Measurements from ENCODE around the gene USP27X. TPM values are rescaled to one million over a fixed set of nuclear protein-coding genes. Genes with fewer than 3 reads are reported as not detected.

The USP27X gene
- total RNA-seq, 1 donor from 2014 or later, result not detected

DNA sequence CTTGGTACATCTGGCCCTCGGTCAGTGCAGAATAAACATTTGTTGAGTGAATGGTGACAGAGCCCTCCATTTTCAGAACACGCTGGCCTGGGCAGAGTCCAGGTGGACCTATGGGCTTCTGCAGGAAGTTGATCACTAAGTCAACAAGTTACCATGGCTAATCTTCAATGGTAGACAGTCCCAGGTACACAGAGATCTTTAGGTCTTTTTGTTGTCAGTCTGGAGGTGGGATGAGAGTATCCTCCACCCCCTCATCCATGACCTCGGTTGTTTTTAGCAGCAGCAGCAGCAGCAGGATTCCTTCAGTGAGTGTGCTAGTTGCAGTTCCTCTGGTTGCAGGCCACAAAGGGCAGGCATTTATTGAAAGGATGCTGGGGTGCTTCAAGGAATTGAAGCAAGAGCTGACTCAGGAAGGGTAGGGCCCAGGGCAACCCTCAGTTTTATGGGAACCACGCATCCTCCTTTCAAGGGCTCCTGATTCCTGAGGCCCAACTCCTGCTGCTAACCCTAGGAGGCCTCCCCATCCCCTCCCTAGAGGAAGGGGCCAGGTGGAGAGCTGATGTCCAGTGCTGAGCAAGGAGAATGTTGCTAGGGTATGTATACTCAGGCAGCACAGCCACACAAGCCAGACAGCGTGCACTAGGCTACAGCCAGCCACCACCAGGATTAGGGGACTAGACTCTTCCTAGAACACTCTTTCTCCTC, 1.7 kb upstream of the USP27X start:
- H3K27ac ChIP-seq, result peak overlapping the region; percentile 83 to 85
- TF ChIP-seq, protein P1, sequence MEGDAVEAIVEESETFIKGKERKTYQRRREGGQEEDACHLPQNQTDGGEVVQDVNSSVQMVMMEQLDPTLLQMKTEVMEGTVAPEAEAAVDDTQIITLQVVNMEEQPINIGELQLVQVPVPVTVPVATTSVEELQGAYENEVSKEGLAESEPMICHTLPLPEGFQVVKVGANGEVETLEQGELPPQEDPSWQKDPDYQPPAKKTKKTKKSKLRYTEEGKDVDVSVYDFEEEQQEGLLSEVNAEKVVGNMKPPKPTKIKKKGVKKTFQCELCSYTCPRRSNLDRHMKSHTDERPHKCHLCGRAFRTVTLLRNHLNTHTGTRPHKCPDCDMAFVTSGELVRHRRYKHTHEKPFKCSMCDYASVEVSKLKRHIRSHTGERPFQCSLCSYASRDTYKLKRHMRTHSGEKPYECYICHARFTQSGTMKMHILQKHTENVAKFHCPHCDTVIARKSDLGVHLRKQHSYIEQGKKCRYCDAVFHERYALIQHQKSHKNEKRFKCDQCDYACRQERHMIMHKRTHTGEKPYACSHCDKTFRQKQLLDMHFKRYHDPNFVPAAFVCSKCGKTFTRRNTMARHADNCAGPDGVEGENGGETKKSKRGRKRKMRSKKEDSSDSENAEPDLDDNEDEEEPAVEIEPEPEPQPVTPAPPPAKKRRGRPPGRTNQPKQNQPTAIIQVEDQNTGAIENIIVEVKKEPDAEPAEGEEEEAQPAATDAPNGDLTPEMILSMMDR (IDR thresholded peaks at IDR 0.05), result no peak
- no peaks in the 10 kb centered on the region for H3K27me3 ChIP-seq
- H3K9me3 ChIP-seq, result no peaks in the 10 kb centered on the region
- H3K4me3 ChIP-seq, result no peak overlapping the region
- no peaks in the 10 kb centered on the region for H3K4me1 ChIP-seq
- H3K36me3 ChIP-seq, result no peaks in the 10 kb centered on the region
- intact Hi-C loops (cut with DNase I), result no loop called here
- DNase-seq (ENCODE audit: low spot score in 2 of 2), result no peak

DNA sequence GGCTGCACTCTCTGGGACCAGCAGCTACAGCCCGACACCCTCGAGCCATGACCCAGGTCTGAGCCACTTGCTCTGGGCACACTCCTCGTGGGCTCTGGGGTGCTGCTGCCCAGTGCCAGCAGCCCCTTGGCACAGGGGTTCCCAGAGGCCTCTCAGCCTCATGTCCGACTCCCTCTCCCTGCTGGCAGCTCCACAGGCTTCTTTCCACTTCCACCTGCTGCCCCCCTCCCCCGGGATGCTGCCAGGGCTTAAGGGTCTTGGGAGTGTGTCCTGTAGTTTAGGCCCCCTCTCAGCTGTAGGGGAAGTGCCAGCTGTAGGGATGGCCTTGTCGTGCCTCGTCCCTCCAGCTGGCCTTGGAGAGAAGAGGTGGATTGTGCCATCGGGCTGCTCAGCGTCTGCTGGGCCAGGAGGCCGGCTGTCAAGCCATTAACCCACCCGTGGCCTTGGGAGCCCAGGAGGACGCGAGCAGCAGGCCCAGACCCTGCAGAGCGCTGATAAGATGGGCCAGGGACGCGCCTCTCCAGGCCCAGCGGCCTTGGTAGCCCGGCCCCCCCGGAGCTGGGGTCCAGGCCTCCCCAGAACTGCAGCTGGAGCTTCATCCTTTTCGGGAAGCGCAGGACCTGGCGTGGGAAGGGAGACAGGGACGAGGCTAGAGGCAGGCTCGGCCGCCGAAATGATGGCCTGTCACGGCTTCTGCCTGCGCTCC, 1.0 kb upstream of the USP27X start:
- no peaks in the 10 kb centered on the region for H3K9me3 ChIP-seq
- H3K4me1 ChIP-seq, result no peaks in the 10 kb centered on the region
- no peak for DNase-seq (ENCODE audit: low spot score in 2 of 2)
- intact Hi-C loops (cut with DNase I), result no loop called here
- peak overlapping the region; percentile 83 to 85 for H3K27ac ChIP-seq
- no peaks in the 10 kb centered on the region for H3K36me3 ChIP-seq
- TF ChIP-seq, protein P1 (IDR thresholded peaks at IDR 0.05), result no peak
- H3K4me3 ChIP-seq, result peak overlapping the region; percentile 46 to 81
- H3K27me3 ChIP-seq, result no peaks in the 10 kb centered on the region

DNA sequence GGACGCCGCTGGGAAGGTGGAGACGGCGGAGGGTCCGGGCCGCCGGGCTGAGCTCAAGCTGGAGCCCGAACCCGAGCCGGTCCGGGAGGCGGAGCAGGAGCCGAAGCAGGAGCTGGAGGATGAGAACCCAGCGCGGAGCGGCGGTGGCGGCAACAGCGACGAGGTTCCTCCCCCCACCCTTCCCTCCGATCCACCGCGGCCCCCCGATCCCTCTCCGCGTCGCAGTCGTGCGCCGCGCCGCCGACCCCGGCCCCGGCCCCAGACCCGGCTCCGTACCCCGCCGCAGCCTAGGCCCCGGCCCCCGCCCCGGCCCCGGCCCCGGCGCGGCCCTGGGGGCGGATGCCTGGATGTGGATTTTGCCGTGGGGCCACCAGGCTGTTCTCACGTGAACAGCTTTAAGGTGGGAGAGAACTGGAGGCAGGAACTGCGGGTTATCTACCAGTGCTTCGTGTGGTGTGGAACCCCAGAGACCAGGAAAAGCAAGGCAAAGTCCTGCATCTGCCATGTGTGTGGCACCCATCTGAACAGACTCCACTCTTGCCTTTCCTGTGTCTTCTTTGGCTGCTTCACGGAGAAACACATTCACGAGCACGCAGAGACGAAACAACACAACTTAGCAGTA, 483 bp downstream of the USP27X start:
- H3K9me3 ChIP-seq, result no peaks in the 10 kb centered on the region
- no peaks in the 10 kb centered on the region for H3K36me3 ChIP-seq
- intact Hi-C loops (cut with DNase I), result loop anchor here (1.0 to 10.0 kb wide), 2 partner anchors 43 to 935 kb away; partner anchors contain the start of genes CLCN5 and SHROOM4
- TF ChIP-seq, protein P1 (IDR thresholded peaks at IDR 0.05), result no peak
- peak overlapping the region; percentile 46 to 81 for H3K4me3 ChIP-seq
- no peaks in the 10 kb centered on the region for H3K4me1 ChIP-seq
- peak overlapping the region; percentile 83 to 85 for H3K27ac ChIP-seq
- H3K27me3 ChIP-seq, result no peaks in the 10 kb centered on the region
- no peak for DNase-seq (ENCODE audit: low spot score in 2 of 2)

DNA sequence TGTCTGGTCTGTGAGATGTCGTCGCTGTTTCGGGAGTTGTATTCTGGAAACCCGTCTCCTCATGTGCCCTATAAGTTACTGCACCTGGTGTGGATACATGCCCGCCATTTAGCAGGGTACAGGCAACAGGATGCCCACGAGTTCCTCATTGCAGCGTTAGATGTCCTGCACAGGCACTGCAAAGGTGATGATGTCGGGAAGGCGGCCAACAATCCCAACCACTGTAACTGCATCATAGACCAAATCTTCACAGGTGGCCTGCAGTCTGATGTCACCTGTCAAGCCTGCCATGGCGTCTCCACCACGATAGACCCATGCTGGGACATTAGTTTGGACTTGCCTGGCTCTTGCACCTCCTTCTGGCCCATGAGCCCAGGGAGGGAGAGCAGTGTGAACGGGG, 1.4 kb downstream of the USP27X start:
- H3K27ac ChIP-seq, result no peak overlapping the region
- no peak for DNase-seq (ENCODE audit: low spot score in 2 of 2)
- intact Hi-C loops (cut with DNase I), result loop anchor here (10.0 kb wide), 1 partner anchor 934 kb away; the partner anchor contains the start of gene SHROOM4
- no peaks in the 10 kb centered on the region for H3K4me1 ChIP-seq
- TF ChIP-seq, protein P1 (IDR thresholded peaks at IDR 0.05), result no peak
- H3K9me3 ChIP-seq, result no peaks in the 10 kb centered on the region
- no peak overlapping the region for H3K4me3 ChIP-seq
- no peaks in the 10 kb centered on the region for H3K27me3 ChIP-seq
- H3K36me3 ChIP-seq, result no peaks in the 10 kb centered on the region

DNA sequence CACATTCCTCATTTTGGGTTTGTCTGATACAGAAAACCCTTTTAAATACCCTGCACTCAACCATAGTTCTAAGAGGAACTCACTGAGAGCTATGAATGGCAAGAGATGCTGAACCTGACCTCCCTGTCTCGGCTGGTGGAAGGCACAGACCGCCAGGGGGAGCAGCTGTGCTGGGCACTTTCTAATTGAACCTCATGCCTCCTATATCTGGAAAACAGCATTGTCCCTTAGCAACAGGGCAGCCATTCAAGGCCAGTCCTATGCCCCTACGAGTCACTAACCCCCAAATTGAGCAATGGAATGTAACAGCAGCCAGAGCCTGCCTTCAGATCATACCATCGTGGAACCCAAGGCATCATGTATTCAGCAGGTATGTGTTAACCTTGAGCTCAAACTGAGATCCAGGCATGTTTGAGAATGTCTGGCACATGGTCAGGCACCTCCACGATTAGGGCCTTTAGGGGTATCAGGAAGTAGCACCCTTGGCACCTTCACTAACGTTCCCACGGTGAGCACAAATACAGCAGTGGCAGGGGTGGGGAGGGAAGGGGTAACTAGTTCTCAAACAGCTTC, 5.1 kb downstream of the USP27X start:
- no peaks in the 10 kb centered on the region for H3K36me3 ChIP-seq
- intact Hi-C loops (cut with DNase I), result loop anchor here (10.0 kb wide), 1 partner anchor 930 kb away; the partner anchor contains the start of gene SHROOM4
- TF ChIP-seq, protein P1 (IDR thresholded peaks at IDR 0.05), result peak; percentile 20 to 65 (median 56)

More for the DNA sequence above, 5.1 kb downstream of the USP27X start:
- peak in 1 of 2 donors; percentile 74 for DNase-seq (ENCODE audit: low spot score in 2 of 2)
- Histone ChIP-seq H3K9me3 (no peaks in the 10 kb centered on the region), H3K27me3 (no peaks in the 10 kb centered on the region), H3K27ac (no peak overlapping the region), H3K4me1 (no peaks in the 10 kb centered on the region), H3K4me3 (no peak overlapping the region)

Data from ascending aorta (tissue), 2 donors.